Muscle of leg (tissue), 11 donors: ENCODE measurements around the gene CCDC57. TPM values are rescaled to one million over a fixed set of nuclear protein-coding genes. Genes with fewer than 3 reads are reported as not detected.

Source experiments
- DNase-seq: peaks from one replicate; pipeline ENCODE4 v3.0.0; 2013
- H3K27ac ChIP-seq: one replicate; pipeline ENCODE4 v1.5.1; 2013; ENCODE audit warnings: mild to moderate bottlenecking, low read length, control low read depth
- H3K27me3 ChIP-seq: one replicate; pipeline ENCODE4 v1.6.1; 2013; ENCODE audit warnings: low read length; ENCODE audit not compliant: control insufficient read depth, insufficient read depth
- H3K36me3 ChIP-seq: one replicate; pipeline ENCODE4 v1.6.1; 2013; ENCODE audit warnings: low read length; ENCODE audit not compliant: control insufficient read depth, insufficient read depth
- H3K4me1 ChIP-seq: one replicate; pipeline ENCODE4 v1.6.1; 2013; ENCODE audit warnings: low read length; ENCODE audit not compliant: control insufficient read depth, insufficient read depth
- H3K4me3 ChIP-seq: one replicate; pipeline ENCODE4 v1.5.1; 2013; ENCODE audit warnings: low read length, control low read depth
- H3K9me3 ChIP-seq: replicated peaks from 2 replicates; pipeline ENCODE4 v1.6.1; 2013; ENCODE audit warnings: low read depth, low read length; ENCODE audit not compliant: control insufficient read depth
- whole genome bisulfite sequencing: methylation state at CpG from one replicate; pipeline ENCODE4 v1.1.5; 2013; ENCODE audit warnings: missing lambda C conversion rate; ENCODE audit not compliant: insufficient coverage; 5-methylcytosine and 5-hydroxymethylcytosine counted together
- polyA plus RNA-seq, 8 donors: library from polyadenylated mRNA; unstranded; fragments of 120-200 nt; gene quantifications; one replicate each; pipeline versions ENCODE4 v1.2.1 to v1.2.3, GENCODE V29; 2013; ENCODE audit warnings: inconsistent platforms in 1 of 8, low replicate concordance in 1 of 8; ENCODE audit not compliant: insufficient read length in 8 of 8, insufficient read depth in 1 of 8
- total RNA-seq: library from RNA; stranded (reverse); fragments of 120-200 nt; gene quantifications from one replicate; pipeline ENCODE4 v1.2.4, GENCODE V29; 2013

CCDC57 gene
- total and polyA plus RNA-seq, 9 donors: 15.7 to 37.4 (median 30.4) TPM

DNA sequence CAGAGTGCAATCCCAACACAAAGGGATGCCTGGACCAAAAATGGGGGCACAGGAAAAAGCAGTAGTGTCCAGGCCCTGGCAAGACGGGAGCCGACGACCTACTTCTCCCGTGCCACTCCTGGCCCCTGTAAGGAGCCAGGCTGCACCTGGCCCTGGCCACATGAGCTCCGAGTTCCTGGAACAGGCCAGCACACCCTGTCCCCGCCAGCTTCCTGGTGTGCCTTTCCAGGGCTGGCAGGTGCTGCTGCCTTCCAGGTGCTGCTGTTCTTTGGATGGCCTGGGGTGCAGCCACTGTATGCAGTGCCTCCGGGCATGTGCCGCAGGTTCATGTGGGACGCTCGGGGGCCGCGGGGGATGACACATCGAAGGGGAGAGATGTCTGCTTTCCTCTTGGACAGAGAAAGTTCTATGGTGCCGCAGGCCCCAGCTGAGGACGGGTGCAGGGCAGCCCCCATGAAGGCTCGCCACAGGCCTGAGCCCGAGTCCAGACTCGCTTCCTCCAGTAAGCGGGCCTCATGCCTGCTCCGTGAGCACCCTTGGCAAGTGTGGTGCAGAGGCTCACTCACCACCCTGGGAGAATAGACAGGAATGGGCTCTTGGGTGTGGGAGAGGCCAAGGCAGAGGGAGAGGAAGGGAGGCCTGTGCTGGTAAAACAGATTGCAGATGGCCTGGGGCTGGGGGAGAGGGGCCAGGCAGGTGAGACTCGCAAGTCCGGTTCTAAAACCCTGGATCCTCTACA lies 59.9 kb downstream of the CCDC57 start:
- DNase-seq: no peak
- no peaks in the 10 kb centered on the region for H3K27me3 ChIP-seq
- no peak overlapping the region for H3K27ac ChIP-seq
- H3K4me3 ChIP-seq: no peak overlapping the region
- H3K36me3 ChIP-seq: peaks cover 20% of the 10 kb centered on the region
- H3K4me1 ChIP-seq: no peaks in the 10 kb centered on the region
- WGBS: 87% methylated on average over 20 of the region's 22 CpGs
- no peaks in the 10 kb centered on the region for H3K9me3 ChIP-seq

DNA sequence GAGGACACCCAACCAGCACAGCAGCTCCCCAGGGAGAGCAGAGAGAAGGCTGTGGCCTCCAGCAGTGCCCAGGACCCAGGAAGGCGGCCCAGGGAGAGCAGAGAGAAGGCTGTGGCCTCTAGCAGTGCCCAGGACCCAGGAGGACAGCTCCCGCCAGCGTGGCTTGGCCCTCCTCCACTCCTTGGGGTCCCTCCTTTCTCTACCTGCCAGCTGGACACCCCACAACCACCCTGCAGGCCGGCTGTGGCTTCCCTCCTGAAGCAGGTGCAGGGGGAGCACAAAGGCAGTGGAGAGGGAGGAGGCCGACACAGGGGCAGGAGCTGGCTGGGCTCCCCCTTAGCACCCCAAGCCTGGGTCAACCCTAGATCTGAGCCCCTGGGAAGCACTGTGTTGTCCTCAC lies 60.5 kb downstream of the CCDC57 start:
- H3K27me3 ChIP-seq: no peaks in the 10 kb centered on the region
- WGBS: 75% methylated on average over 1 of the region's 5 CpGs

DNA sequence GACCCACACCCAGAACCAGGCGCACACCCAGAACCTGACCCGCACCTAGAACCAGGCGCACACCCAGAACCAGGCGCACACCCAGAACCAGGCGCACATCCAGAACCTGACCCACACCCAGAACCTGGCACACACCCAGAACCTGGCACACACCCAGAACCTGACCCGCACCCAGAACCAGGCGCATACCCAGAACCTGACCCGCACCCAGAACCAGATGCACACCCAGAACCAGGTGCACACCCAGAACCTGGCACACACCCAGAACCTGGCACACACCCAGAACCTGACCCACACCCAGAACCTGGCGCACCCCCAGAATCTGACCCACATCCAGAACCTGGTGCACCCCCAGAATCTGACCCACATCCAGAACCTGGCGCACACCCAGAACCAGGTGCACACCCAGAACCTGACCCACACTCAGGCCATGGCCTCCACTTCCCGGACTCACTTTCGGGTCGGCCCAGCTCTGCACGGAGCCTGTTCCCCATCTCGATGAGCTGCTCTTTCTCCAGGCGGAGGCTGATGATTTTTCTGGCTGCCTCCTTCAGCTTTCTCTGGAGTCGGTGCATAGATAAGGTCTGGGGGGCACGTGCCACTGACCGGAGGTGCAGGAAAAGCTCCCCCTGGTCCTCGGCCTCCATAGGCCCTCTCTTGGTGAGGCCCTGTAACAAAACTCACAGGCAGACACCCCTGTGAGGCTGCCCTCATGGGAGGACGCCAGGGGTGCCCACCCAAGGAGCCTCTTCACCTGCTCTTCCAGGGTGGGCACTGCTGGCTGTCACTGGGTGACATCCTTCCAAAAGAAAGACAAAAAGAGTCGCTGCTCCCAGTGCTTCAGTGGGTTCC lies 61.3 kb downstream of the CCDC57 start:
- Histone ChIP-seq H3K4me3 (no peak overlapping the region), H3K9me3 (no peaks in the 10 kb centered on the region), H3K27me3 (no peaks in the 10 kb centered on the region), H3K4me1 (no peaks in the 10 kb centered on the region), H3K27ac (no peak overlapping the region), H3K36me3 (peaks cover 9% of the 10 kb centered on the region)
- WGBS: 90% methylated on average over 19 of the region's 22 CpGs
- no peak for DNase-seq

More for the DNA sequence above, 60.5 kb downstream of the CCDC57 start:
- Histone ChIP-seq H3K9me3 (no peaks in the 10 kb centered on the region), H3K4me1 (no peaks in the 10 kb centered on the region), H3K36me3 (peaks cover 15% of the 10 kb centered on the region), H3K27ac (no peak overlapping the region), H3K4me3 (no peak overlapping the region)
- no peak for DNase-seq

DNA sequence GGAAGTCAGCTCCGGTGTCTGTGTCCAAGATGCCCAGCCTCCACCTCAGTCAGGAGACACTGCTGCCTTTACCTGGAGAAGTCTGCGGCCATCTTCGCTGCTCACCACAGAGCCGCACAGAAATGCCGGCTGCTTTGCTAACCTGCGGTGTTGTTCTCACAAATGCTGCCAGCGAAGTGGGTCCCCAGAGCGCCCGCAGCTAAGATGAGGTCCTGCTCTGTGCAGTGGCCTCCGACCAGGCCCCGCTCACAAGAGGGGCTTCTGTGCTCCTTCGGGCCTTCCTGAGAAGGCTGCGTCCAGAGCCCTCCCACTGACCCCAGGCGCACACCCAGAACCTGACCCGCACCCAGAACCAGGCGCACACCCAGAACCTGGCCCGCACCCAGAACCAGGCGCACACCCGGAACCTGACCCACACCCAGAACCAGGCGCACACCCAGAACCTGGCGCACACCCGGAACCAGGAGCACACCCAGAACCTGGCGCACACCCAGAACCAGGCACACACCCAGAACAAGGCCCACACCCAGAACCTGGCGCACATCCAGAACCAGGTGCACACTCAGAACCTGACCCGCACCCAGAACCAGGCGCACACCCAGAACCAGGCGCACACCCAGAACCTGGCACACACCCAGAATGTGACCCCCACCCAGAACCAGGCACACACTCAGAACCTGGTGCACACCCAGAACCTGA lies 63.1 kb downstream of the CCDC57 start:
- WGBS: 92% methylated on average over 27 of the region's 27 CpGs
- H3K4me1 ChIP-seq: no peaks in the 10 kb centered on the region
- no peak for DNase-seq
- H3K4me3 ChIP-seq: no peak overlapping the region
- H3K27me3 ChIP-seq: no peaks in the 10 kb centered on the region
- H3K36me3 ChIP-seq: peaks cover 2% of the 10 kb centered on the region
- H3K27ac ChIP-seq: no peak overlapping the region
- H3K9me3 ChIP-seq: no peaks in the 10 kb centered on the region

DNA sequence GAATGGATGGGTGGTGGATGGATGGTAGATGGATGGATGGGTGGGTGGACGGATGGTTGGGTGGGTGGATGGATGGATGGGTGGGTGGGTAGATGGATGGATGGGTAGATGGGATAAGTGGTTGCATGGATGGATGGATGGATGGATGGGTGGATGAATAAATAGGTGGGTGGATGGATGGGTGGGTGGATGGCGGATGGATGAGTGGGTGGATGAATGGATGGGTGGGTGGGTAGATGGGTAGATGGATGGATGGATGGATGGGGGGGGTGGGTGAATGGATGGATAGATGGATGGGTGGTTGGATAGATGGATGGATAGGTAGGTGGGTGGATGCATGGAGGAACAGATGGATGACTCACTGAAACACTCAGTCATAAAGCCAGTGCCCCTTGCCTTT lies 63.6 kb downstream of the CCDC57 start:
- WGBS: 97% methylated on average over 2 of the region's 2 CpGs
- H3K27ac ChIP-seq: no peak overlapping the region

DNA sequence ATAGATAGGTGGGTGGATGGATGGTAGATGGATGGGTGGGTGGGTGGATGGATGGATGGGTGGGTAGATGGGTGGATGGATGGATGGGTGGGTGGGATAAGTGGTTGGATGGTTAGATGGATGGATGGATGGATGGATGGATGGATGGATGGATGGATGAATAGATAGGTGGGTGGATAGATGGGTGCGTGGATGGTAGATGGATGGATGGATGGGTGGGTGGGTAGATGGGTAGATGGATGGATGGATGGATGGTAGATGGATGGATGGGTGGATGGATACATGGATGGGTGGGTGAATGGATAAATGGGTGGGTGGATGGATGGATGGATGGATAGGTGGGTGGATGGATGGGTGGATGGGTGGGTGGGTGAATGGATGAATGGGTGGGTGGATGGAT lies 64.6 kb downstream of the CCDC57 start:
- Histone ChIP-seq H3K27me3 (no peaks in the 10 kb centered on the region), H3K36me3 (no peaks in the 10 kb centered on the region)
- WGBS: 100% methylated on average over 1 of the region's 1 CpG

More for the DNA sequence above, 63.6 kb downstream of the CCDC57 start:
- Histone ChIP-seq H3K9me3 (no peaks in the 10 kb centered on the region), H3K36me3 (no peaks in the 10 kb centered on the region), H3K4me1 (no peaks in the 10 kb centered on the region), H3K4me3 (no peak overlapping the region), H3K27me3 (no peaks in the 10 kb centered on the region)
- DNase-seq: no peak

DNA sequence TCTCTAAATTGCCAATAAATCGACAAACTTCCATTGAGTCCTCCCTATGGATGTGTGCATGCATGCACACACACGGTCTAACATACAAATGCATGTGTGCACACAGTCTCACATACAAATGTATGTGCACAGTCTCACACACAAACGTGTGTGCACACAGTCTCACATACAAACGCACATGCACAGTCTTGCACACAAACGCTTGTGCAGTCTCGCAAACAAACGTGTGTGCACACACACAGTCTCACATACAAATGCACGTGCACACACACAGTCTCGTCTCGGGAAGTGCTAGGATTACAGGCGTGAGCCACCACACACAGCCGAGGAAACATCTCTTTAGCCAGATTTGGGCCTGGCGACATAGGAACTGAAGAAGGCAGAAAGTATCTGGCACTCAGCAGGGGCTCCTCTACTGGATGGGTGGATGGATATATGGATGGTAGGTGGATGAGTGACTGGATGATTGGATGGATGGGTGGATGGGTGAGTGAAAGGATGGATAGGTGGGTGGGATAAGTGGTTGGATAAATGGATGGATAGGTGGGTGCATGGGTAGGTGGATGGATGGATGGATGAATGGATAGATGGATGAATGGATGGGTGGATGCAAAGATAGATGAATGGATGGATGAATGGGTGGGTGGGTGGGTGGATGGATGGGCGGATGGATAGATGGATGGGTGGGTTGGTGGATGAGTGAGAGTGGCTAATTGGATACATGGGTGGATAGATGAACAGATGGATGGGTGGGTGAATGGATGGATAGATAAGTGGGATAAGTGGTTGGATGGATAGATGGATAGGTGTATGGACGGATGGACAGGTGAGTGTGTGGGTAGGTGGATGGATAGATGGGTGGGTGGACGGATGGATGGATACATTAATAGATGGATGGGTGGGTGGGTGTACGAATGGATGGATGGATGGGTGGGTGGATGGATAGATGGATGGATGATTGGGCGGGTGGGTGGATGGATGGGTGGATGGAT lies 65.7 kb downstream of the CCDC57 start:
- no peaks in the 10 kb centered on the region for H3K9me3 ChIP-seq
- 90% methylated on average over 16 of the region's 18 CpGs for WGBS
- no peak for DNase-seq
- no peaks in the 10 kb centered on the region for H3K4me1 ChIP-seq
- H3K36me3 ChIP-seq: no peaks in the 10 kb centered on the region
- H3K27ac ChIP-seq: no peak overlapping the region
- H3K4me3 ChIP-seq: no peak overlapping the region
- H3K27me3 ChIP-seq: no peaks in the 10 kb centered on the region

More for the DNA sequence above, 64.6 kb downstream of the CCDC57 start:
- no peak overlapping the region for H3K27ac ChIP-seq
- H3K9me3 ChIP-seq: no peaks in the 10 kb centered on the region
- no peak overlapping the region for H3K4me3 ChIP-seq
- no peak for DNase-seq
- no peaks in the 10 kb centered on the region for H3K4me1 ChIP-seq

DNA sequence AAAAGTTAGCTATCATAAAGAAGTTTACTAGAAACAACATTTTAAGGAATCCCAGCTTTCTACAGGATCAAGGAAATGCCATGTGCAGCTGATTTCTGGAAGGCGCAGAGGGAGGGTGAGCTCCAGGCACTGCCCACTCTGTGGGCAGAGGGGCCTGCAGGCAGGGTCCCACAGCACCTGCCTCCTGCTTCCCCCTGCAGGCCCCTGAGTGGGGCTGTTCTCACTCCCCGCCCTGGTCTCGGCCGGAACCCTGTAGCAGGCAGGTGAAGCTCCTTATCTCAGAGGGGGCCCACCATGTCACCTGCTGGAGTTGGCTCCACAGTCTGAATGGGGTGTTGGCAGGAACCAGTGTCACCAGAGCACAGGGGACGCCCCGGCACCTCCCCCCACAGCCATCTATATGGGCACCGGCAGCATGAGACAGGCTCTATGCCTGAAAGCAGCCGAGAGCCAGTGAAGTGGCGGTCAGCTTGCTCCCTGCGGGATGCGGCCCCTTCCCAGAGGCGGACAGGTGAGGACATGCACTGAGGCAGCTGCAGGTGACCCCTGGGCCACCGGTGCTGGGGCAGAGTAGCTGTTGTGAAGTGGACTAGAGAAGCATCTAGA lies 67.0 kb downstream of the CCDC57 start:
- H3K4me1 ChIP-seq: no peaks in the 10 kb centered on the region
- 96% methylated on average over 10 of the region's 13 CpGs for WGBS

DNA sequence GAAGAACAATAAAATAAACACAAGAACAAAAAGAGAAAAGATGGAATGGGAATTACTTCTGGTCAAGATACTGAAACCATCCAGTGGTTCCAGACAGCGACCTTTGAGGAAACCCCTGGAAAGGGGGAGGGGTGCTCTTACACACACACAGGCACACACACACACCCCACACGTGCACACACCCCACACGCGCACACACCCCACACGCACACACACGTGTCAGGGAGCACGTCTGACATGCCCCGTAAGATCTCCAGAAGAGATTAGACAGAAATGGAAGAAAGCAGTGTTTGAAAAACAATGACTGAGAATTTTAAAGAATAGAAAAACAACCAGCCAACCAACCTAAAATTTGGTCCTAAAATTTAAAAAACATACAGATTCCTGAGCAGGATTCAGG lies 69.3 kb downstream of the CCDC57 start:
- no peaks in the 10 kb centered on the region for H3K9me3 ChIP-seq
- no peak overlapping the region for H3K27ac ChIP-seq
- no peak overlapping the region for H3K4me3 ChIP-seq
- WGBS: no CpG with 5 or more reads among the region's 8 CpGs
- no peaks in the 10 kb centered on the region for H3K4me1 ChIP-seq
- H3K27me3 ChIP-seq: no peaks in the 10 kb centered on the region
- DNase-seq: no peak
- H3K36me3 ChIP-seq: no peaks in the 10 kb centered on the region

More for the DNA sequence above, 67.0 kb downstream of the CCDC57 start:
- no peaks in the 10 kb centered on the region for H3K36me3 ChIP-seq
- DNase-seq: no peak
- no peaks in the 10 kb centered on the region for H3K27me3 ChIP-seq
- H3K27ac ChIP-seq: no peak overlapping the region
- H3K9me3 ChIP-seq: no peaks in the 10 kb centered on the region
- H3K4me3 ChIP-seq: no peak overlapping the region
